Esophagus muscularis mucosa (tissue), 4 donors: Measurements from ENCODE around the gene APOE.
"Not testable (repeated sequence)": the region's sequence is repeated elsewhere in the genome, so short reads cannot be mapped to it uniquely, and the experiment has no call there.

ENCODE experiments used
- EP300 ChIP-seq: sonication (generic); formaldehyde crosslinking; IDR thresholded peaks from one replicate; pipeline ENCODE4 v1.6.1; 2017; ENCODE audit warnings: antibody characterized with exemption
- POLR2A ChIP-seq: fragments of 450-650 bp; IDR thresholded peaks from one replicate; pipeline ENCODE4 v1.6.1; 2017; ENCODE audit warnings: antibody characterized with exemption, moderate library complexity, mild to moderate bottlenecking, low read depth
- POLR2AphosphoS5 ChIP-seq, 2 donors: sonication (generic); formaldehyde crosslinking; IDR thresholded peaks; one replicate each; pipeline ENCODE4 v1.6.1; 2017; ENCODE audit warnings: antibody characterized with exemption in 2 of 2
- TF ChIP-seq, protein P1 (sequence below), 3 experiments: fragments of 200-600 bp in 2 of 3; fragments of 450-650 bp in 1 of 3; sonication (generic) in 2 of 3; IDR thresholded peaks; one replicate each; pipeline ENCODE4 v1.5.1; 2017 to 2019; ENCODE audit warnings: antibody characterized with exemption in 3 of 3, mild to moderate bottlenecking in 2 of 3, moderate library complexity in 1 of 3

GRCh38 chr19:44926245-44927077 is 20.9 kb downstream of the APOE start:
- TF ChIP-seq, protein P1, sequence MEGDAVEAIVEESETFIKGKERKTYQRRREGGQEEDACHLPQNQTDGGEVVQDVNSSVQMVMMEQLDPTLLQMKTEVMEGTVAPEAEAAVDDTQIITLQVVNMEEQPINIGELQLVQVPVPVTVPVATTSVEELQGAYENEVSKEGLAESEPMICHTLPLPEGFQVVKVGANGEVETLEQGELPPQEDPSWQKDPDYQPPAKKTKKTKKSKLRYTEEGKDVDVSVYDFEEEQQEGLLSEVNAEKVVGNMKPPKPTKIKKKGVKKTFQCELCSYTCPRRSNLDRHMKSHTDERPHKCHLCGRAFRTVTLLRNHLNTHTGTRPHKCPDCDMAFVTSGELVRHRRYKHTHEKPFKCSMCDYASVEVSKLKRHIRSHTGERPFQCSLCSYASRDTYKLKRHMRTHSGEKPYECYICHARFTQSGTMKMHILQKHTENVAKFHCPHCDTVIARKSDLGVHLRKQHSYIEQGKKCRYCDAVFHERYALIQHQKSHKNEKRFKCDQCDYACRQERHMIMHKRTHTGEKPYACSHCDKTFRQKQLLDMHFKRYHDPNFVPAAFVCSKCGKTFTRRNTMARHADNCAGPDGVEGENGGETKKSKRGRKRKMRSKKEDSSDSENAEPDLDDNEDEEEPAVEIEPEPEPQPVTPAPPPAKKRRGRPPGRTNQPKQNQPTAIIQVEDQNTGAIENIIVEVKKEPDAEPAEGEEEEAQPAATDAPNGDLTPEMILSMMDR (IDR thresholded peaks at IDR 0.05), result not testable (repeated sequence)
- not testable (repeated sequence) for TF ChIP-seq POLR2AphosphoS5 (IDR thresholded peaks at IDR 0.05); POLR2A; EP300
